OCI-LY1 (cell line): ENCODE measurements around the gene RAB24.

Experiments
- EZH2 ChIP-seq: fragments of 200-600 bp; sonication (generic), shearing (Covaris generic); IDR thresholded peaks from 2 replicates; pipeline ENCODE4 v1.8.0; 2017; ENCODE audit warnings: borderline replicate concordance, mixed run types, mild to moderate bottlenecking, antibody characterized with exemption, low read length, moderate library complexity, mixed read lengths
- TF ChIP-seq, protein P1 (sequence below): fragments of 200-600 bp; sonication (generic), shearing (Covaris generic); IDR thresholded peaks from 2 replicates; pipeline ENCODE4 v1.5.1; 2017; ENCODE audit warnings: mild to moderate bottlenecking, antibody characterized with exemption, low read length, moderate library complexity, mixed read lengths

DNA sequence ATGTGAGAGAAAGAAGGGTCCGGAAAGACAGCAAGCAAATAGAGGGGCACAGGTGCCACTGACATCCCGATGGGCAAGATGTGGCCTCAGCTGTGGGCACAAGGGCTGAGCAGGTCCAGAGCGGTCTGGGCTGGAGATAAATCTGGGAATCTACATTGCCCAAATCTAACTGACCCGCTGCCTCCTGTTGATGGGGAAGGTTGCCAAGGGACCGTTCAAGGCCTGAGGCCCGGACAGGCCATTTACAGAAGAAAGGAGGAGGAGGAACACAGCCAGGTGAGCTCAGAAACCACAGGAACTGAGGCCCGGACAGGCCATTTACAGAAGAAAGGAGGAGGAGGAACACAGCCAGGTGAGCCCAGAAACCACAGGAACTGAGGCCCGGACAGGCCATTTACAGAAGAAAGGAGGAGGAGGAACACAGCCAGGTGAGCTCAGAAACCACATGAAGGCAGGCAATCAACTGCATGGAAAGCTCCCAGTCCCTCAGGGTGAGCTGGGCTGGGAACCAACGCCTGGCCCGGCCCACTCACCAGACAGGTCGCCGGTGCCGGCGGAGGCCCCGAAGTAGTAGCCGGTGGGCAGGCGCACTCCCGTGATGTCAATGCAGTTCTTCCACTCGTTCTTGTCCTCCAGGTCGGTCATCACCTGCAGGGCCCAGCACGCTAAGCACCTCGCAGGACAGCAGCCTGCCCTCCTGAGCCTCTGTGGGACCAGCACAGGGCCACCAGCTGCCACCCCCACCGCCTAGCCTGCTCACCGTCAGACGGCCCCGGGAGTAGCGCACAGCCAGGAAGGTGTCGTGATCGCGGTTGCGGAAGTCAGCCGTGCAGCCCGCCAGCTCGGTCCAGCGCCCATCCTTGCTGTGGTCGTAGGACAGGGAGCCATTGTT lies 33.3 kb upstream of the RAB24 start:
- TF ChIP-seq, protein P1, sequence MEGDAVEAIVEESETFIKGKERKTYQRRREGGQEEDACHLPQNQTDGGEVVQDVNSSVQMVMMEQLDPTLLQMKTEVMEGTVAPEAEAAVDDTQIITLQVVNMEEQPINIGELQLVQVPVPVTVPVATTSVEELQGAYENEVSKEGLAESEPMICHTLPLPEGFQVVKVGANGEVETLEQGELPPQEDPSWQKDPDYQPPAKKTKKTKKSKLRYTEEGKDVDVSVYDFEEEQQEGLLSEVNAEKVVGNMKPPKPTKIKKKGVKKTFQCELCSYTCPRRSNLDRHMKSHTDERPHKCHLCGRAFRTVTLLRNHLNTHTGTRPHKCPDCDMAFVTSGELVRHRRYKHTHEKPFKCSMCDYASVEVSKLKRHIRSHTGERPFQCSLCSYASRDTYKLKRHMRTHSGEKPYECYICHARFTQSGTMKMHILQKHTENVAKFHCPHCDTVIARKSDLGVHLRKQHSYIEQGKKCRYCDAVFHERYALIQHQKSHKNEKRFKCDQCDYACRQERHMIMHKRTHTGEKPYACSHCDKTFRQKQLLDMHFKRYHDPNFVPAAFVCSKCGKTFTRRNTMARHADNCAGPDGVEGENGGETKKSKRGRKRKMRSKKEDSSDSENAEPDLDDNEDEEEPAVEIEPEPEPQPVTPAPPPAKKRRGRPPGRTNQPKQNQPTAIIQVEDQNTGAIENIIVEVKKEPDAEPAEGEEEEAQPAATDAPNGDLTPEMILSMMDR: no peak
- no peak for TF ChIP-seq EZH2
